ENCODE results near the gene INA. TPM values are rescaled to one million over a fixed set of nuclear protein-coding genes. Genes with fewer than 3 reads are reported as not detected.

INA gene
- total RNA-seq, 1 experiment from 2014 or later = 14.0 TPM

- no peak overlapping the region for H2AFZ ChIP-seq (ENCODE audit: low read length)
- no peak overlapping the region for H4K5ac ChIP-seq (ENCODE audit: insufficient read length, low read depth, low read length)
- Mint-ChIP-seq H3K27me3 (ENCODE audit: low read depth) (no peaks in the 10 kb centered on the region; the same call in none of the 2 replicates), H3K4me3 (no peak overlapping the region), H3K4me1 (peaks cover 18 to 20% of the 10 kb centered on the region in 2 experiments), H3K9me3 (peaks cover 16 to 23% of the 10 kb centered on the region in 2 experiments), H3K36me3 (ENCODE audit: insufficient read depth in 1 of 3, low read depth in 3 of 3) (peaks cover 14 to 18% (median 15%) of the 10 kb centered on the region in 3 experiments), H3K27ac (no peak overlapping the region)
- H4K8ac ChIP-seq (replicated peaks; ENCODE audit: insufficient read length, low read depth, low read length) = no peak overlapping the region
- no peak overlapping the region for H3T11ph ChIP-seq (ENCODE audit: low read length)
- no peak overlapping the region for H4K91ac ChIP-seq (ENCODE audit: insufficient read length, low read depth, low read length)
- H3K4me2 ChIP-seq (ENCODE audit: insufficient read depth, insufficient read length, low read length) = no peak overlapping the region
- no peak overlapping the region for H3K56ac ChIP-seq (ENCODE audit: insufficient read length, low read depth, low read length)
- H2BK120ac ChIP-seq (ENCODE audit: low read depth, low read length, poor library complexity, severe bottlenecking) = no peak overlapping the region
- no peak overlapping the region for H3K4ac ChIP-seq (ENCODE audit: low read depth, low read length)
- WGBS (ENCODE audit: extremely low coverage, insufficient read length, low lambda C conversion rate) = no CpG with 5 or more reads among the region's 1 CpG
- H3K9ac ChIP-seq (ENCODE audit: extremely low read depth, insufficient read length, low read length) = no peak overlapping the region
- no peak for TF ChIP-seq CTCF (conservative IDR thresholded peaks at IDR 0.05)
- H3K9me3 ChIP-seq (ENCODE audit: control insufficient read depth, low read depth, low read length) = peaks cover 14% of the 10 kb centered on the region
- no peak overlapping the region for H2BK15ac ChIP-seq (ENCODE audit: low read depth, low read length)
- no peaks in the 10 kb centered on the region for H3K23me2 ChIP-seq (ENCODE audit: insufficient read length, low read depth, low read length, poor library complexity, severe bottlenecking)
- H3K4me1 ChIP-seq (ENCODE audit: insufficient read depth, low read length) = peaks cover 7% of the 10 kb centered on the region; the same call in 1 of the 2 replicates
- H2BK5ac ChIP-seq (ENCODE audit: insufficient read length, low read length) = no peak overlapping the region
- H2BK20ac ChIP-seq (ENCODE audit: low read depth, low read length, poor library complexity, severe bottlenecking) = no peak overlapping the region
- H3K18ac ChIP-seq (ENCODE audit: insufficient read length, low read depth, low read length) = no peak overlapping the region
- no peak overlapping the region for H3K14ac ChIP-seq (ENCODE audit: insufficient read depth, low read length)
- no peaks in the 10 kb centered on the region for H4K20me1 ChIP-seq (ENCODE audit: control insufficient read depth, insufficient read depth, insufficient read length)
- H3K27ac ChIP-seq (ENCODE audit: insufficient read length, low read depth, low read length) = no peak overlapping the region
- H3K23ac ChIP-seq (ENCODE audit: insufficient read length, low read depth, low read length) = no peak overlapping the region
- H2AK5ac ChIP-seq (ENCODE audit: insufficient read length, low read length) = no peak overlapping the region
- no peak for DNase-seq
- no peaks in the 10 kb centered on the region for H3K79me2 ChIP-seq (ENCODE audit: insufficient read depth, low read length)
- no peak overlapping the region for H2BK12ac ChIP-seq (ENCODE audit: insufficient read length, low read depth, low read length)
- no peaks in the 10 kb centered on the region for H3K79me1 ChIP-seq (ENCODE audit: insufficient read depth, low read depth, low read length, poor library complexity, severe bottlenecking)
- H3K27me3 ChIP-seq (ENCODE audit: insufficient read depth, low read length) = no peaks in the 10 kb centered on the region
These were observed 49.5 kb upstream of the INA start for GRCh38 chr10:103227416-103227815.
